Measurements from ENCODE around the gene KRT86. TPM values are rescaled to one million over a fixed set of nuclear protein-coding genes. Genes with fewer than 3 reads are reported as not detected.

Gene KRT86
- total and polyA plus RNA-seq, 2 of the 8 experiments (the other 6 are each of a cell fraction or from before 2014, with no cell fraction given) = 0.12 TPM; not detected in 1

DNA sequence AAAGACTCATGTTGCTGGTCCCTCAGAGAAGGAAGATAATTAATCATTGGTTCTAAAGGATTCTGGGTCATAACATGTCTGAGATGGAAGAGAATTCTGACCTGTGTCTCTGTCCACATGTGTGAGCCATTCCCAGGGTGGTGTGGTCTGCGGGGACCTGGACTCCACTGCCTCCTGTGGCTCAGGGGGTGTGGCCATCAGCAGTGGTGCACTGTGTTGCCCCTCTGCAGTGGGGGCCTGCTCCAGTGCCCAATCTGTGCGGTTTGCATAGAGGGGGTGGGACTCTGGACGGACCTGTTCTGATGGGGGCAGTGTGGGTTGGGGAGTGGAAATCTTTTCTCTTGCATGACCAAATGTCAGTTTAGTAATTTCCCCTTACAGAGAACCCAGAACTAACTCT lies 79.3 kb downstream of the KRT86 start:
- ChIA-PET CTCF (ENCODE audit: partially characterized antibody) (interaction anchor here (1.6 to 10.7 kb wide), 5 partner anchors 9 to 38 kb away, joined by 5 to 88 read pairs (median 6); no protein-coding TSS in a partner anchor), POLR2A (ENCODE audit: partially characterized antibody) (no interaction called here)
- H3K23ac ChIP-seq (ENCODE audit: insufficient read length) = no peak overlapping the region

More for the DNA sequence above, 79.3 kb downstream of the KRT86 start:
- H3K14ac ChIP-seq (ENCODE audit: insufficient read length) = no peak overlapping the region
- H4K5ac ChIP-seq (ENCODE audit: insufficient read length, low read depth, low read length) = no peak overlapping the region
- H3K9me3 ChIP-seq (ENCODE audit: insufficient read depth in 2 of 2, low read depth in 1 of 2, low read length in 1 of 2) = no peaks in the 10 kb centered on the region; a peak in 1 of 4 replicates
- TF ChIP-seq TEAD4 (IDR thresholded peaks at IDR 0.05; ENCODE audit: low read depth, low read length) (no peak), TAF1 (IDR thresholded peaks at IDR 0.05; ENCODE audit: low read depth, low read length) (no peak), NRF1 (IDR thresholded peaks at IDR 0.05; ENCODE audit: low read depth, low read length) (no peak), POLR2A (IDR thresholded peaks at IDR 0.05; ENCODE audit: control extremely low read depth in 1 of 2, low read depth in 2 of 2, low read length in 2 of 2) (no peak)
- no peak overlapping the region for H3K9ac ChIP-seq (replicated peaks in 1 of 4; ENCODE audit: extremely low read depth in 1 of 4, low read depth in 3 of 4, low read length in 3 of 4)
- 71% methylated on average over 3 of the region's 3 CpGs; no CpG with 5 or more reads in 1 of the 2 experiments for WGBS, 2 experiments (ENCODE audit: extremely low coverage in 1 of 2, insufficient coverage in 1 of 2, insufficient read length in 1 of 2, insufficient replicate concordance in 2 of 2, low coverage in 1 of 2, low lambda C conversion rate in 2 of 2, missing lambda C conversion rate in 1 of 2)
- H2BK12ac ChIP-seq (ENCODE audit: low read depth, low read length) = no peak overlapping the region
- H3K4me2 ChIP-seq (ENCODE audit: insufficient read depth in 1 of 2, low read depth in 2 of 2, low read length in 2 of 2) = no peak overlapping the region
- H4K91ac ChIP-seq (replicated peaks; ENCODE audit: insufficient read length, low read length) = no peak overlapping the region
- H3K79me2 ChIP-seq (ENCODE audit: control insufficient read depth in 1 of 2, insufficient read depth in 2 of 2, low read length in 2 of 2) = no peaks in the 10 kb centered on the region
- H2AFZ ChIP-seq (ENCODE audit: low read length) = no peak overlapping the region
- no peak overlapping the region for H4K8ac ChIP-seq (ENCODE audit: extremely low read depth, insufficient read depth, low read length)
- no peak overlapping the region for H3K27ac ChIP-seq (ENCODE audit: low read depth, low read length)
- no peak for FAIRE-seq
- H3K4me3 ChIP-seq (ENCODE audit: extremely low read depth in 1 of 4, insufficient read depth in 2 of 4, low read depth in 3 of 4, low read length in 4 of 4) = no peak overlapping the region
- no peak overlapping the region for H3K4ac ChIP-seq (replicated peaks; ENCODE audit: insufficient read length, low read depth, low read length)
- H3K56ac ChIP-seq (replicated peaks; ENCODE audit: insufficient read length, low read depth, low read length) = no peak overlapping the region
- H3K18ac ChIP-seq (ENCODE audit: extremely low read depth, low read length) = no peak overlapping the region
- no peak overlapping the region for H2BK15ac ChIP-seq (ENCODE audit: low read length)
- no peak overlapping the region for H2BK120ac ChIP-seq (replicated peaks; ENCODE audit: low read depth, low read length)
- no peaks in the 10 kb centered on the region for H3K79me1 ChIP-seq (ENCODE audit: low read depth, low read length)
- no peaks in the 10 kb centered on the region for H4K20me1 ChIP-seq (replicated peaks in 1 of 2; ENCODE audit: control insufficient read depth in 1 of 2, insufficient read depth in 2 of 2, low read length in 2 of 2)
- H3K4me1 ChIP-seq (replicated peaks in 1 of 4; ENCODE audit: control insufficient read depth in 3 of 4, insufficient read depth in 4 of 4, low read length in 3 of 4) = no peaks in the 10 kb centered on the region
- no peak for DNase-seq (ENCODE audit: low read depth in 1 of 2, low spot score in 2 of 2)
- H2BK20ac ChIP-seq (ENCODE audit: low read length) = no peak overlapping the region
- H2BK5ac ChIP-seq (ENCODE audit: low read depth, low read length) = no peak overlapping the region
- no peaks in the 10 kb centered on the region for H3K27me3 ChIP-seq (replicated peaks in 1 of 4; ENCODE audit: control insufficient read depth in 3 of 4, extremely low read depth in 1 of 4, insufficient read depth in 3 of 4, low read length in 3 of 4)
- H3K23me2 ChIP-seq (ENCODE audit: low read depth, low read length) = no peaks in the 10 kb centered on the region
- no peak overlapping the region for H2AK5ac ChIP-seq (ENCODE audit: low read depth, low read length)
- H3K36me3 ChIP-seq (ENCODE audit: control insufficient read depth in 2 of 4, insufficient read depth in 4 of 4, low read length in 3 of 4) = no peaks in the 10 kb centered on the region
